ENCODE data around the gene SEBOX. TPM values are rescaled to one million over a fixed set of nuclear protein-coding genes. Genes with fewer than 3 reads are reported as not detected.
"Not testable (repeated sequence)": the region's sequence is repeated elsewhere in the genome, so short reads cannot be mapped to it uniquely, and the experiment has no call there.

The SEBOX gene
- total RNA-seq, 1 donor from 2014 or later: not detected

- ATAC-seq: not testable (repeated sequence)
These were observed 26.2 kb downstream of the SEBOX start for GRCh38 chr17:28338769-28339212.

GRCh38 chr17:28338056-28338768 lies 26.8 kb downstream of the SEBOX start:
- ATAC-seq: no peak

- ATAC-seq: peak; percentile 59
These were observed 28.8 kb downstream of the SEBOX start for GRCh38 chr17:28335959-28336871.

- peak; percentile 94 for ATAC-seq
These were observed 29.6 kb downstream of the SEBOX start, which contains the start of the genes IFT20 and TNFAIP1 for GRCh38 chr17:28335201-28335958. IFT20 (minus strand) TSS chr17:28335472; CDS start chr17:28331985, 3,487 bp downstream. TNFAIP1 (plus strand) TSS chr17:28335761; CDS start chr17:28339522, 3,761 bp downstream.

- no peak for ATAC-seq
These were observed 30.3 kb downstream of the SEBOX start for GRCh38 chr17:28334666-28335200.

- no peak for ATAC-seq
These were observed 30.8 kb downstream of the SEBOX start for GRCh38 chr17:28334171-28334570.

GRCh38 chr17:28333083-28333746 lies 31.8 kb downstream of the SEBOX start:
- no peak for ATAC-seq

- no peak for ATAC-seq
These were observed 33.0 kb downstream of the SEBOX start for GRCh38 chr17:28331891-28332420.

- no peak for ATAC-seq
These were observed 34.3 kb downstream of the SEBOX start for GRCh38 chr17:28330671-28331070.

GRCh38 chr17:28328325-28328724 lies 36.7 kb downstream of the SEBOX start:
- no peak for ATAC-seq

- ATAC-seq: no peak
These were observed 37.3 kb downstream of the SEBOX start for GRCh38 chr17:28327709-28328108.

- ATAC-seq: peak; percentile 77
These were observed 37.9 kb downstream of the SEBOX start for GRCh38 chr17:28327031-28327607.

- ATAC-seq: peak; percentile 61
These were observed 38.9 kb downstream of the SEBOX start for GRCh38 chr17:28326114-28326513.

GRCh38 chr17:28325211-28325610 lies 39.8 kb downstream of the SEBOX start:
- ATAC-seq: no peak

- no peak for ATAC-seq
These were observed 40.2 kb downstream of the SEBOX start for GRCh38 chr17:28324781-28325180.

- no peak for ATAC-seq
These were observed 40.7 kb downstream of the SEBOX start for GRCh38 chr17:28324267-28324745.

GRCh38 chr17:28320215-28321061 lies 44.6 kb downstream of the SEBOX start:
- ATAC-seq: no peak

GRCh38 chr17:28319598-28319935 lies 45.4 kb downstream of the SEBOX start:
- ATAC-seq: no peak

GRCh38 chr17:28318759-28319597 lies 46.0 kb downstream of the SEBOX start, which contains the start of gene TMEM97:
TMEM97 (plus strand) TSS chr17:28319200; CDS start chr17:28319240, 40 bp downstream.
- ATAC-seq: peak; percentile 100
